H1 (cell line): ENCODE results near the gene FOXN1. TPM values are rescaled to one million over a fixed set of nuclear protein-coding genes. Genes with fewer than 3 reads are reported as not detected.

Source experiments
- CHD7 ChIP-seq: fragments of 300-600 bp; sonication (generic); IDR thresholded peaks from 2 replicates; pipeline ENCODE4 v1.7.1; 2012; ENCODE audit warnings: low read length, moderate library complexity, mild to moderate bottlenecking, inconsistent platforms; ENCODE audit not compliant: insufficient replicate concordance
- polyA plus RNA-seq, 7 experiments: library from polyadenylated mRNA; depleted of rRNA in 3 of 7; stranded (reverse) in 5 of 7; unstranded in 2 of 7; fragments of >200 nt in 5 of 7; fragments of 200-250 nt in 2 of 7; gene quantifications; 1 replicate in 5 of 7; 2 replicates in 1 of 7; 4 replicates in 1 of 7; pipeline versions ENCODE4 v1.2.1 to v1.2.3, GENCODE V29; 2011 to 2013; ENCODE audit warnings: missing spikeins in 2 of 7, mixed read lengths in 2 of 7
- total RNA-seq: library from RNA; stranded (reverse); fragmentation: NEBNext Ultra II Directional; extraction: Animal tissue kit (Norgen Biotek cat#: 25700); gene quantifications from 2 replicates; pipeline ENCODE4 v1.2.1, GENCODE V29; 2021

The FOXN1 gene
- total and polyA plus RNA-seq, 2 of the 8 experiments (the other 6 are each of a cell fraction or from before 2014, with no cell fraction given), result not detected

DNA sequence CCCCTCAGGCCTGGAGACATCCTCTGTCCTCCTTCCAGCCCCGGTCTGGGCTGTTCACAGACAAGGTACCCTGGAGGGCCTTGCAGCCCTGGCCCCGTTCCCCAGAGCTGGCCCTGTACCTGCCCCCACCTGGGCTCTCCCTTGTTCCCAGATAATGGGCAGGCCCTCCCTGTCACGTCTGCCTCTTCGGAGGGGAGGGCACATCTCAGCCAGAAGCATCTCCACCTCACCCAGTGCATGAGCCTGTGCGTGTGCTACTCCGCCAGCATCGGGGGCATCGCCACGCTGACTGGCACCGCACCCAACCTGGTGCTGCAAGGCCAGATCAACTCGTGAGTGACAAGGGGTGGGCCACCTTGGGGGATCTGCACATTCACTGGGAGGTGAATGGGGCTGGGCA lies 14.9 kb upstream of the FOXN1 start (continued):
- TF ChIP-seq CHD7, result no peak
